Lower leg skin (tissue), 4 donors: ENCODE data around the gene PTPRC. TPM values are rescaled to one million over a fixed set of nuclear protein-coding genes. Genes with fewer than 3 reads are reported as not detected.

Source experiments
- DNase-seq, 2 donors: peaks; one replicate each; pipeline ENCODE4 v3.0.0-alpha.2; 2019; ENCODE audit warnings: low spot score in 2 of 2
- H3K4me3 ChIP-seq: fragments of 200-600 bp; sonication (generic); 2 replicates; pipeline ENCODE4 v1.5.1; 2017; ENCODE audit warnings: mild to moderate bottlenecking, low read depth; ENCODE audit not compliant: poor library complexity, severe bottlenecking
- CTCF ChIP-seq, 3 donors: fragments of 450-650 bp; IDR thresholded peaks; one replicate each; pipeline ENCODE4 v1.5.1; 2016; ENCODE audit warnings: antibody characterized with exemption in 3 of 3, mild to moderate bottlenecking in 3 of 3, moderate library complexity in 2 of 3
- POLR2A ChIP-seq, 2 donors: fragments of 450-650 bp; IDR thresholded peaks; one replicate each; pipeline ENCODE4 v1.6.1; 2016 to 2017; ENCODE audit warnings: antibody characterized with exemption in 2 of 2, mild to moderate bottlenecking in 1 of 2, moderate library complexity in 1 of 2
- WGBS, 2 donors: methylation state at CpG; one replicate each; pipeline ENCODE4 v1.1.5; 2018; 5-methylcytosine and 5-hydroxymethylcytosine counted together
- intact Hi-C: fragments of 100-400 bp; cut with DNase I; formaldehyde crosslinking; loops from one replicate; pipeline ENCODE4 v1.15.0; 2023; ENCODE audit warnings: low total_unique reads
- total RNA-seq, 4 donors: library from RNA; depleted of rRNA; stranded (reverse); fragments of >200 nt; gene quantifications; one replicate each; pipeline ENCODE4 v1.1.0, GENCODE V29; 2016

Gene PTPRC
- total RNA-seq, 4 donors from 2014 or later: 4.0 to 8.3 (median 4.7) TPM

DNA sequence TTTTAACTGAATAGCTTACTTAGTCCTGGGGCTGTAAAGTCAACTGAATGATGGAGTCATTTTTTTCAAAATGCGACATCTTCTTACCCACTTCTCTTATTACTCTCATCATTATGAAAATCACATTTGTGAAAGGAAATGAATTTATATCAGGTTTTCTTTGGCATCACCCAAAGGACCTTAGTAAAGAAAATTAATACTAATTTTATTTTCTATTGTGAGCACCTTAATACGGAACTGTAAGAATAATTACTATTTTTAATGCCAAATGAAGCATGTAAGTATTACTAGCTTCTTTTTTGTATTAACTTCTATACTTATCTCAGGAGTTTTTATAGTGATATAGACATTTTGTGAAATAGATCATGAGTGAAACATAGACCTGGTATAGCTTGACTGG is 30.9 kb downstream of the PTPRC start:
- WGBS, 2 donors: 69 to 94% methylated on average over 2 of the region's 2 CpGs
- DNase-seq: no peak
- no peak overlapping the region for H3K4me3 ChIP-seq
- no peak for TF ChIP-seq POLR2A (IDR thresholded peaks at IDR 0.05)
- TF ChIP-seq CTCF (IDR thresholded peaks at IDR 0.05): no peak
- intact Hi-C loops: no loop called here

DNA sequence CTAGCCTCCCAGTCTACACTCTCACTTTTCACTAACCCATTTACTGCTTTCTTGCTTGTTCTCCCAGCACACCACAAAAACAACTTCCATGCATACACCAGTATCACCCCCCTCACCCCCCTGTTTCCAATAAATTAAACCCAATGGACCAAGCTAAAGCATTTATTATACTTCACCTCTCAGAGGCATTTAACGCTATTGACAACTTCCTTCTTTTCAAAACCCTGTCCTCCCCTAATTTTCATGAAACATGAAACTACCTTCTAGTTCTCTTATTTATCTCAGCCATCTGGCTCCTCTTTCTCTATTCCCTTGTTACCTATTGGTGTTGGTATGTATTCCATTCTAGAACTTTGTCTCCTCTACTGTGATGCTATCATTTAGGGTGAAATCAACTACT is 32.3 kb downstream of the PTPRC start:
- intact Hi-C loops: no loop called here
- DNase-seq: no peak
- 72 to 73% methylated on average over 1 of the region's 1 CpG for WGBS, 2 donors
- TF ChIP-seq CTCF (IDR thresholded peaks at IDR 0.05): no peak
- no peak for TF ChIP-seq POLR2A (IDR thresholded peaks at IDR 0.05)
- H3K4me3 ChIP-seq: no peak overlapping the region

DNA sequence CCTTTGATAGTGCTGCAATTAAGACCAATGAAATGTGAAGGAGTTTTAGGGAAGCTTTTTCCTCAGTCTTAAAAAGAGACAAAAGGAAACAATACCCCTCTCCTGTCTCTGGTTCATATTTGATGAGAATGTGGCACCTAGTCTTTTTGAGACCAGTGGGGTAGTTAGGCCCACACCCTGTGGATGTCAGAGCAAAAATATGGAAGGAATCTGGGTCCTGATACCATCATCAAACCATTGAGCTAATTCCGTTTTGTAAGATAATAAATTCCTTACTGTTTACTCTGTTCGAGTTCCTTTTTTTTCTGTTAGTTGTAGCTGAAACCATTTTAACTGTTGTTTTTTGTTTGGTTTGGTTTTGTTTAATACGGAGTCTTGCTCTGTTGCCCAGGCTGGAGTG is 33.3 kb downstream of the PTPRC start:
- intact Hi-C loops: no loop called here
- 77 to 79% methylated on average over 3 of the region's 3 CpGs for WGBS, 2 donors
- DNase-seq: no peak
- TF ChIP-seq CTCF (IDR thresholded peaks at IDR 0.05): no peak
- no peak for TF ChIP-seq POLR2A (IDR thresholded peaks at IDR 0.05)
- no peak overlapping the region for H3K4me3 ChIP-seq

DNA sequence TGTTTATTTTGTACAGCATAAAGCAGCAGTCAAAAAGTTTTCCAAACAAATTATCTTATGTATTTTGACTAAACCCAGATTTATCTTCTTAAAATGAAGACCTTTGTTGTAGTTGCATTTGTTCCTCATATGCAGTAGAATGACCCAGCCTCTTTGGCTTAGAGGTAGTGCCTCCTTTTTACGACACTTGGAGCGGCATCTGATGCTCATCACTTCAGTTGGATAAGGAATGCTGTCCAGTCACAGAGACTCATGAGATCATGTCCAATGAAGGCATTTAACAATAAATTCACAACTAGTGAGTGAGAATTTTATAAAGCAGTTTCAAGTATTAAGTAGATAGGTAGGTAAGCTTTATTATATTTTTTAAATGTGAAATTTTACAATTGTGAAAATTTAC is 35.2 kb downstream of the PTPRC start:
- H3K4me3 ChIP-seq: no peak overlapping the region
- no peak for TF ChIP-seq CTCF (IDR thresholded peaks at IDR 0.05)
- TF ChIP-seq POLR2A (IDR thresholded peaks at IDR 0.05): no peak
- 85 to 89% methylated on average over 2 of the region's 2 CpGs for WGBS, 2 donors
- intact Hi-C loops: no loop called here
- DNase-seq: no peak

- no peak for DNase-seq
- whole genome bisulfite sequencing, 2 donors: 35 to 61% methylated on average over 1 of the region's 1 CpG
- intact Hi-C loops: no loop called here
- TF ChIP-seq POLR2A (IDR thresholded peaks at IDR 0.05): no peak
- TF ChIP-seq CTCF (IDR thresholded peaks at IDR 0.05): no peak
- no peak overlapping the region for H3K4me3 ChIP-seq
Measured at GRCh38 chr1:198676253-198676652, 37.4 kb downstream of the PTPRC start.

- DNase-seq: no peak
- H3K4me3 ChIP-seq: no peak overlapping the region
- intact Hi-C loops: no loop called here
- WGBS, 2 donors: 42 to 59% methylated on average over 1 of the region's 1 CpG
- TF ChIP-seq POLR2A (IDR thresholded peaks at IDR 0.05) (no peak), CTCF (IDR thresholded peaks at IDR 0.05) (no peak)
Measured at GRCh38 chr1:198677027-198677426, 38.2 kb downstream of the PTPRC start.
